ENCODE measurements around the gene GEMIN2. TPM values are rescaled to one million over a fixed set of nuclear protein-coding genes. Genes with fewer than 3 reads are reported as not detected.
"Not testable (repeated sequence)": the region's sequence is repeated elsewhere in the genome, so short reads cannot be mapped to it uniquely, and the experiment has no call there.

Gene GEMIN2
- total RNA-seq, result 10 to 100 TPM in 3 of 4 donors, 1 to 10 TPM in 1; 9.7 to 19.8 (median 19.0) TPM

- peak; percentile 62 for DNase-seq
- Histone ChIP-seq H3K27me3 (no peaks in the 10 kb centered on the region), H3K9me3 (no peaks in the 10 kb centered on the region), H3K36me3 (peaks cover 0 to 18% (median 6%) of the 10 kb centered on the region in 3 donors), H3K4me1 (peaks cover 6 to 30% (median 7%) of the 10 kb centered on the region in 3 donors), H3K4me3 (peak within 1 kb of the TSS; percentile 68 to 79 (median 71)), H3K27ac (peak within 1 kb of the TSS; percentile 81 to 92 (median 84))
- intact Hi-C loops (cut with DNase I), result loop anchor here (10.0 kb wide), 1 partner anchor 51 kb away; no protein-coding TSS in a partner anchor
- WGBS, 2 donors, result 1 to 2% methylated on average over 19 to 35 of the region's 40 CpGs
- TF ChIP-seq POLR2A (IDR thresholded peaks at IDR 0.05) (peak in 2 of 4 donors; percentile 49 to 66), CTCF (IDR thresholded peaks at IDR 0.05) (no peak)
Observed at GRCh38 chr14:39114073-39114838, at the start of gene GEMIN2. Gene GEMIN2 (plus strand): TSS chr14:39114323. CDS start chr14:39114339, 16 bp downstream.

GRCh38 chr14:39069169-39069805 is 44.8 kb upstream of the GEMIN2 start:
- DNase-seq; H3K4me1 ChIP-seq; H3K27me3 ChIP-seq; H3K9me3 ChIP-seq; H3K4me3 ChIP-seq; intact Hi-C loops (cut with DNase I); H3K27ac ChIP-seq: not testable (repeated sequence)
- 95 to 97% methylated on average over 7 of the region's 7 CpGs for WGBS, 2 donors
- H3K36me3 ChIP-seq, result peaks cover 5 to 90% (median 5%) of the 10 kb centered on the region in 3 donors

GRCh38 chr14:39069923-39070322 is 44.2 kb upstream of the GEMIN2 start:
- no peaks in the 10 kb centered on the region for H3K4me1 ChIP-seq
- no peak overlapping the region for H3K27ac ChIP-seq
- WGBS, 2 donors, result 96 to 98% methylated on average over 5 of the region's 5 CpGs
- DNase-seq, result no peak
- no peaks in the 10 kb centered on the region for H3K27me3 ChIP-seq
- peaks cover 0 to 90% (median 8%) of the 10 kb centered on the region in 3 donors for H3K36me3 ChIP-seq
- H3K9me3 ChIP-seq, result no peaks in the 10 kb centered on the region
- TF ChIP-seq POLR2A (IDR thresholded peaks at IDR 0.05) (no peak), CTCF (IDR thresholded peaks at IDR 0.05) (no peak)
- intact Hi-C loops (cut with DNase I), result no loop called here
- H3K4me3 ChIP-seq, result no peak overlapping the region

- Histone ChIP-seq H3K9me3 (no peaks in the 10 kb centered on the region), H3K27ac (no peak overlapping the region), H3K4me1 (no peaks in the 10 kb centered on the region), H3K27me3 (no peaks in the 10 kb centered on the region), H3K36me3 (peaks cover 0 to 90% (median 3%) of the 10 kb centered on the region in 3 donors), H3K4me3 (no peak overlapping the region)
- DNase-seq, result no peak
- TF ChIP-seq CTCF (IDR thresholded peaks at IDR 0.05), result no peak
- no peak for TF ChIP-seq POLR2A (IDR thresholded peaks at IDR 0.05)
- intact Hi-C loops (cut with DNase I), result no loop called here
- WGBS, 2 donors, result 92% methylated on average over 2 of the region's 2 CpGs
Observed at GRCh38 chr14:39071096-39071495, 43.0 kb upstream of the GEMIN2 start.

GRCh38 chr14:39080886-39081285 is 33.2 kb upstream of the GEMIN2 start:
- no peaks in the 10 kb centered on the region for H3K27me3 ChIP-seq
- H3K4me3 ChIP-seq, result no peak overlapping the region
- H3K36me3 ChIP-seq, result peaks cover 8 to 95% (median 13%) of the 10 kb centered on the region in 3 donors
- H3K4me1 ChIP-seq, result no peaks in the 10 kb centered on the region
- WGBS, 2 donors, result 100% methylated on average over 1 of the region's 1 CpG
- intact Hi-C loops (cut with DNase I), result no loop called here
- no peaks in the 10 kb centered on the region for H3K9me3 ChIP-seq
- TF ChIP-seq POLR2A (IDR thresholded peaks at IDR 0.05) (no peak), CTCF (IDR thresholded peaks at IDR 0.05) (no peak)
- H3K27ac ChIP-seq, result no peak overlapping the region
- no peak for DNase-seq
